ENCODE results near the gene ARPC5. TPM values are rescaled to one million over a fixed set of nuclear protein-coding genes. Genes with fewer than 3 reads are reported as not detected.

The ARPC5 gene
- total and polyA plus RNA-seq, 2 of the 8 experiments (the other 6 are each of a cell fraction or from before 2014, with no cell fraction given): 24.0 to 60.8 TPM

- H2BK5ac ChIP-seq (ENCODE audit: low read depth, low read length): no peak overlapping the region
- no peak overlapping the region for H2BK12ac ChIP-seq (ENCODE audit: low read depth, low read length)
- H2AFZ ChIP-seq (ENCODE audit: low read length): no peak overlapping the region
- no peaks in the 10 kb centered on the region for H3K36me3 ChIP-seq (ENCODE audit: control insufficient read depth in 2 of 4, insufficient read depth in 4 of 4, low read length in 3 of 4)
- H3K27me3 ChIP-seq (replicated peaks in 1 of 4; ENCODE audit: control insufficient read depth in 3 of 4, extremely low read depth in 1 of 4, insufficient read depth in 3 of 4, low read length in 3 of 4): no peaks in the 10 kb centered on the region
- H4K91ac ChIP-seq (replicated peaks; ENCODE audit: insufficient read length, low read length): no peak overlapping the region
- no peak overlapping the region for H3K4me2 ChIP-seq (ENCODE audit: insufficient read depth in 1 of 2, low read depth in 2 of 2, low read length in 2 of 2)
- H3K23ac ChIP-seq (ENCODE audit: insufficient read length): no peak overlapping the region
- no peaks in the 10 kb centered on the region for H4K20me1 ChIP-seq (replicated peaks in 1 of 2; ENCODE audit: control insufficient read depth in 1 of 2, insufficient read depth in 2 of 2, low read length in 2 of 2)
- H3K14ac ChIP-seq (ENCODE audit: insufficient read length): no peak overlapping the region
- H2BK20ac ChIP-seq (ENCODE audit: low read length): no peak overlapping the region
- H3K4me3 ChIP-seq (ENCODE audit: extremely low read depth in 1 of 4, insufficient read depth in 2 of 4, low read depth in 3 of 4, low read length in 4 of 4): no peak overlapping the region
- H3K56ac ChIP-seq (replicated peaks; ENCODE audit: insufficient read length, low read depth, low read length): no peak overlapping the region
- no peaks in the 10 kb centered on the region for H3K79me1 ChIP-seq (ENCODE audit: low read depth, low read length)
- H2BK120ac ChIP-seq (replicated peaks; ENCODE audit: low read depth, low read length): no peak overlapping the region
- CTCF ChIA-PET (ENCODE audit: partially characterized antibody): interaction anchor here (0.6 to 2.5 kb wide), 6 partner anchors 9 to 367 kb away, joined by 3 to 7 read pairs (median 5); no protein-coding TSS in a partner anchor
- H3K18ac ChIP-seq (ENCODE audit: extremely low read depth, low read length): no peak overlapping the region
- no peak for DNase-seq (ENCODE audit: low read depth in 1 of 2, low spot score in 2 of 2)
- no peaks in the 10 kb centered on the region for H3K9me3 ChIP-seq (ENCODE audit: insufficient read depth in 2 of 2, low read depth in 1 of 2, low read length in 1 of 2)
- no peak overlapping the region for H4K8ac ChIP-seq (ENCODE audit: extremely low read depth, insufficient read depth, low read length)
- POLR2A ChIA-PET (ENCODE audit: partially characterized antibody): no interaction called here
- H3K23me2 ChIP-seq (ENCODE audit: low read depth, low read length): no peaks in the 10 kb centered on the region
- no peak for TF ChIP-seq MAFK (IDR thresholded peaks at IDR 0.05; ENCODE audit: low read depth, low read length)
- TF ChIP-seq SUZ12 (IDR thresholded peaks at IDR 0.05; ENCODE audit: low read length): no peak
- WGBS, 2 experiments (ENCODE audit: extremely low coverage in 1 of 2, insufficient coverage in 1 of 2, insufficient read length in 1 of 2, insufficient replicate concordance in 2 of 2, low coverage in 1 of 2, low lambda C conversion rate in 2 of 2, missing lambda C conversion rate in 1 of 2): 90 to 100% methylated on average over 1 to 5 of the region's 5 CpGs
- no peak for FAIRE-seq
- no peak overlapping the region for H3K9ac ChIP-seq (replicated peaks in 1 of 4; ENCODE audit: extremely low read depth in 1 of 4, low read depth in 3 of 4, low read length in 3 of 4)
- no peak overlapping the region for H3K27ac ChIP-seq (ENCODE audit: low read depth, low read length)
- peaks cover 0 to 8% (median 5%) of the 10 kb centered on the region in 4 experiments; a peak in 5 of 7 replicates for H3K4me1 ChIP-seq (replicated peaks in 1 of 4; ENCODE audit: control insufficient read depth in 3 of 4, insufficient read depth in 4 of 4, low read length in 3 of 4)
- H3K4ac ChIP-seq (replicated peaks; ENCODE audit: insufficient read length, low read depth, low read length): no peak overlapping the region
- no peak overlapping the region for H2BK15ac ChIP-seq (ENCODE audit: low read length)
- H2AK5ac ChIP-seq (ENCODE audit: low read depth, low read length): no peak overlapping the region
- no peaks in the 10 kb centered on the region for H3K79me2 ChIP-seq (ENCODE audit: control insufficient read depth in 1 of 2, insufficient read depth in 2 of 2, low read length in 2 of 2)
- no peak overlapping the region for H4K5ac ChIP-seq (ENCODE audit: insufficient read length, low read depth, low read length)
Measured at GRCh38 chr1:183589384-183589783, 46.2 kb downstream of the ARPC5 start.
